ENCODE data around the gene PDZD11. TPM values are rescaled to one million over a fixed set of nuclear protein-coding genes. Genes with fewer than 3 reads are reported as not detected.

PDZD11 gene
- polyA plus RNA-seq, 1 of the 3 experiments (the other 2 are of a cell fraction), result 169 TPM

DNA sequence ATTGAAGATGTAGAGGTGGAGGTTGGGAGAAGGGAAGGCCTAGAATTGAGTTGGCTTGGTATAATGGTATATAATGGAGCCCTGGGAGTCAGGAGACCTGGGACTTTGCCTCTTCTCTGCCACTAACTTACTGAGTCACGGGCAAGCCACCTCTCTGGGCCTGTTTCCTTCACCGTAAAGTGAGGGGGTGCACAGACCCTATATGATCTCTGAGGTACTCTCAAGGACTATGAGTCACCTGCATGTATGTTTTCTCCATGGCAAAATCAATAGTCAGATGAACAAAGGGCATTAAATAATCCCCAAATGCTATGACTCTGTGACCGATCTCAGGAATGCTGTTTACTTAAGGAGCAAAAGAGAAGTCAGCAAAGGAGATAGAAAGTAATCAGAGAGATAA, 34.8 kb downstream of the PDZD11 start:
- no peak overlapping the region for H3K4me2 ChIP-seq
- TF ChIP-seq, protein P1, sequence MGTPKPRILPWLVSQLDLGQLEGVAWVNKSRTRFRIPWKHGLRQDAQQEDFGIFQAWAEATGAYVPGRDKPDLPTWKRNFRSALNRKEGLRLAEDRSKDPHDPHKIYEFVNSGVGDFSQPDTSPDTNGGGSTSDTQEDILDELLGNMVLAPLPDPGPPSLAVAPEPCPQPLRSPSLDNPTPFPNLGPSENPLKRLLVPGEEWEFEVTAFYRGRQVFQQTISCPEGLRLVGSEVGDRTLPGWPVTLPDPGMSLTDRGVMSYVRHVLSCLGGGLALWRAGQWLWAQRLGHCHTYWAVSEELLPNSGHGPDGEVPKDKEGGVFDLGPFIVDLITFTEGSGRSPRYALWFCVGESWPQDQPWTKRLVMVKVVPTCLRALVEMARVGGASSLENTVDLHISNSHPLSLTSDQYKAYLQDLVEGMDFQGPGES (IDR thresholded peaks at IDR 0.05; ENCODE audit: low read depth, low read length), result no peak
- TF ChIP-seq SIN3A (IDR thresholded peaks at IDR 0.05; ENCODE audit: borderline replicate concordance, low read depth, low read length), result no peak
- TF ChIP-seq RCOR1 (IDR thresholded peaks at IDR 0.05; ENCODE audit: low read length), result no peak
- no peak for TF ChIP-seq NFIC (IDR thresholded peaks at IDR 0.05; ENCODE audit: borderline replicate concordance)
- no peak for TF ChIP-seq TAF1 (IDR thresholded peaks at IDR 0.05; ENCODE audit: borderline replicate concordance, low read depth, low read length)
- TF ChIP-seq MAX (IDR thresholded peaks at IDR 0.05; ENCODE audit: low read depth), result no peak
- TF ChIP-seq FOXJ3 (CRISPR knock-in tag; IDR thresholded peaks at IDR 0.05), result no peak
- TF ChIP-seq FOSL2 (IDR thresholded peaks at IDR 0.05; ENCODE audit: borderline replicate concordance, low read depth), result no peak
- no peak for TF ChIP-seq JUND (IDR thresholded peaks at IDR 0.05)
- TF ChIP-seq NRF1 (IDR thresholded peaks at IDR 0.05; ENCODE audit: low read depth, low read length), result no peak
- TF ChIP-seq RAD21 (IDR thresholded peaks at IDR 0.05; ENCODE audit: low read length), result no peak
- no peak for TF ChIP-seq USF2 (IDR thresholded peaks at IDR 0.05; ENCODE audit: borderline replicate concordance, low read depth, low read length)
- TF ChIP-seq ELF1 (IDR thresholded peaks at IDR 0.05), result no peak
- TF ChIP-seq PBX3 (IDR thresholded peaks at IDR 0.05), result no peak
- no peak for TF ChIP-seq EZH2phosphoT487 (IDR thresholded peaks at IDR 0.05; ENCODE audit: borderline replicate concordance, low read depth)
- TF ChIP-seq POLR2AphosphoS5 (IDR thresholded peaks at IDR 0.05; ENCODE audit: low read depth, low read length), result no peak
- no peaks in the 10 kb centered on the region for H3F3A ChIP-seq (replicated peaks; ENCODE audit: insufficient read depth)
- H3K9me3 ChIP-seq, result no peaks in the 10 kb centered on the region
- no peaks in the 10 kb centered on the region for H3K9me2 ChIP-seq
- DNase-seq, result no peak
- H3K9ac ChIP-seq, result no peak overlapping the region
- POLR2A ChIA-PET, result no interaction called here
- H3K36me3 ChIP-seq (replicated peaks in 1 of 2; ENCODE audit: control insufficient read depth in 1 of 2, insufficient read depth in 2 of 2, low read length in 1 of 2), result no peaks in the 10 kb centered on the region
- 45% methylated on average over 3 of the region's 3 CpGs for WGBS (ENCODE audit: low lambda C conversion rate)
- no peak overlapping the region for H2AFZ ChIP-seq (ENCODE audit: low read depth)
- no peak overlapping the region for H3K27ac ChIP-seq (ENCODE audit: low read depth in 2 of 2, low read length in 1 of 2)
- H4K20me1 ChIP-seq (ENCODE audit: insufficient read depth), result no peaks in the 10 kb centered on the region
- H3K27me3 ChIP-seq (ENCODE audit: insufficient read depth), result no peaks in the 10 kb centered on the region; the same call in 1 of the 2 replicates
- no peaks in the 10 kb centered on the region for H3K79me2 ChIP-seq (ENCODE audit: insufficient read depth)
- no peaks in the 10 kb centered on the region for H3K4me1 ChIP-seq (ENCODE audit: control insufficient read depth in 1 of 2, insufficient read depth in 2 of 2, low read depth in 1 of 2, low read length in 1 of 2)
- no peak overlapping the region for H3K4me3 ChIP-seq (ENCODE audit: low read depth in 2 of 2, low read length in 1 of 2)
- CTCF ChIA-PET, result no interaction called here

DNA sequence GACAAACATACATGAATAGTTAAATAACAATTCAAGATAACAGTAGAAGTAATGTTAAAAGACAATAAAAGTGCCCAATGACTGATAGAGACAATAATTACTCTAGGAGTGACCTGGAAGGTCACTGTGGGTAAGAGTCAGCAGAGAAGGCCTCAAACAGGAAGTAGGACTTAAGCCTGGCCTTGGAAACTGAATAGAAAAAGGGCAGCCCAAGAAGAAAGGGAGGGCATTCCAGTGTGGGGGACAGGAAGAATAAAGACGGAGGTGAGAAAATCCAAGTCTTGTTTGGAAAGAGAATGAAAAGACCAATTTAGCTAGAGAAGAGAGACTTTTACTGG, 35.7 kb downstream of the PDZD11 start:
- H4K20me1 ChIP-seq (ENCODE audit: insufficient read depth), result no peaks in the 10 kb centered on the region
- ChIA-PET POLR2A (no interaction called here), CTCF (no interaction called here)
- H3K9ac ChIP-seq, result no peak overlapping the region
- 52% methylated on average over 1 of the region's 1 CpG for WGBS (ENCODE audit: low lambda C conversion rate)
- no peaks in the 10 kb centered on the region for H3K36me3 ChIP-seq (replicated peaks in 1 of 2; ENCODE audit: control insufficient read depth in 1 of 2, insufficient read depth in 2 of 2, low read length in 1 of 2)
- H3K27ac ChIP-seq (ENCODE audit: low read depth in 2 of 2, low read length in 1 of 2), result no peak overlapping the region
- H3K4me1 ChIP-seq (ENCODE audit: control insufficient read depth in 1 of 2, insufficient read depth in 2 of 2, low read depth in 1 of 2, low read length in 1 of 2), result no peaks in the 10 kb centered on the region
- no peaks in the 10 kb centered on the region for H3K9me2 ChIP-seq
- H2AFZ ChIP-seq (ENCODE audit: low read depth), result no peak overlapping the region
- H3K9me3 ChIP-seq, result no peaks in the 10 kb centered on the region
- DNase-seq, result no peak
- H3K4me2 ChIP-seq, result no peak overlapping the region
- no peak for TF ChIP-seq EP300 (IDR thresholded peaks at IDR 0.05; ENCODE audit: borderline replicate concordance in 1 of 2, low read depth in 1 of 2, low read length in 1 of 2)
- no peak for TF ChIP-seq JUND (IDR thresholded peaks at IDR 0.05)
- TF ChIP-seq ELF1 (IDR thresholded peaks at IDR 0.05), result no peak
- TF ChIP-seq RXRA (IDR thresholded peaks at IDR 0.05; ENCODE audit: borderline replicate concordance, low read depth), result no peak
- TF ChIP-seq, protein P2, sequence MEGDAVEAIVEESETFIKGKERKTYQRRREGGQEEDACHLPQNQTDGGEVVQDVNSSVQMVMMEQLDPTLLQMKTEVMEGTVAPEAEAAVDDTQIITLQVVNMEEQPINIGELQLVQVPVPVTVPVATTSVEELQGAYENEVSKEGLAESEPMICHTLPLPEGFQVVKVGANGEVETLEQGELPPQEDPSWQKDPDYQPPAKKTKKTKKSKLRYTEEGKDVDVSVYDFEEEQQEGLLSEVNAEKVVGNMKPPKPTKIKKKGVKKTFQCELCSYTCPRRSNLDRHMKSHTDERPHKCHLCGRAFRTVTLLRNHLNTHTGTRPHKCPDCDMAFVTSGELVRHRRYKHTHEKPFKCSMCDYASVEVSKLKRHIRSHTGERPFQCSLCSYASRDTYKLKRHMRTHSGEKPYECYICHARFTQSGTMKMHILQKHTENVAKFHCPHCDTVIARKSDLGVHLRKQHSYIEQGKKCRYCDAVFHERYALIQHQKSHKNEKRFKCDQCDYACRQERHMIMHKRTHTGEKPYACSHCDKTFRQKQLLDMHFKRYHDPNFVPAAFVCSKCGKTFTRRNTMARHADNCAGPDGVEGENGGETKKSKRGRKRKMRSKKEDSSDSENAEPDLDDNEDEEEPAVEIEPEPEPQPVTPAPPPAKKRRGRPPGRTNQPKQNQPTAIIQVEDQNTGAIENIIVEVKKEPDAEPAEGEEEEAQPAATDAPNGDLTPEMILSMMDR (IDR thresholded peaks at IDR 0.05), result no peak
- no peaks in the 10 kb centered on the region; the same call in 1 of the 2 replicates for H3K27me3 ChIP-seq (ENCODE audit: insufficient read depth)
- H3K79me2 ChIP-seq (ENCODE audit: insufficient read depth), result no peaks in the 10 kb centered on the region
- H3F3A ChIP-seq (replicated peaks; ENCODE audit: insufficient read depth), result no peaks in the 10 kb centered on the region
- H3K4me3 ChIP-seq (ENCODE audit: low read depth in 2 of 2, low read length in 1 of 2), result no peak overlapping the region
